IPS-20b (cell line): ENCODE data around the gene GNG2.

Experiments
- H3K27ac ChIP-seq: one replicate; pipeline ENCODE4 v1.5.1; 2013; ENCODE audit warnings: low read length
- H3K27me3 ChIP-seq: 2 replicates; pipeline ENCODE4 v1.6.1; 2013; ENCODE audit warnings: mild to moderate bottlenecking, low read length, inconsistent platforms; ENCODE audit not compliant: insufficient read depth
- H3K36me3 ChIP-seq: 2 replicates; pipeline ENCODE4 v1.6.1; 2013; ENCODE audit warnings: low read depth, mild to moderate bottlenecking, inconsistent platforms, low read length, moderate library complexity; ENCODE audit not compliant: insufficient read depth
- H3K4me1 ChIP-seq: 2 replicates; pipeline ENCODE4 v1.6.1; 2013; ENCODE audit warnings: mild to moderate bottlenecking, control low read depth, inconsistent platforms, low read length, moderate library complexity; ENCODE audit not compliant: insufficient read depth
- H3K4me3 ChIP-seq: 2 replicates; pipeline ENCODE4 v1.5.1; 2013; ENCODE audit warnings: mild to moderate bottlenecking, low read length, inconsistent platforms
- H3K9ac ChIP-seq: 2 replicates; pipeline ENCODE4 v1.6.1; 2013; ENCODE audit warnings: low read depth, mild to moderate bottlenecking, inconsistent platforms, low read length, moderate library complexity
- H3K9me3 ChIP-seq: 2 replicates; pipeline ENCODE4 v1.6.1; 2013; ENCODE audit warnings: mild to moderate bottlenecking, low read depth, low read length, inconsistent platforms; ENCODE audit not compliant: insufficient read depth

Gene GNG2

GRCh38 chr14:51860164-51860824 lies at the start of gene GNG2:
GNG2 (plus strand) TSS chr14:51860612; CDS start chr14:51950679, 90,067 bp downstream.
- H3K4me3 ChIP-seq: peak within 1 kb of the TSS; percentile 75
- H3K9ac ChIP-seq: peak within 1 kb of the TSS; percentile 78
- no peak within 1 kb of the TSS for H3K27ac ChIP-seq
- no peaks in the 10 kb centered on the region for H3K36me3 ChIP-seq
- H3K4me1 ChIP-seq: peaks cover 19% of the 10 kb centered on the region
- H3K9me3 ChIP-seq: no peaks in the 10 kb centered on the region
- H3K27me3 ChIP-seq: peaks cover 31% of the 10 kb centered on the region

GRCh38 chr14:51811706-51812105 lies 48.7 kb upstream of the GNG2 start:
- Histone ChIP-seq H3K9me3 (no peaks in the 10 kb centered on the region), H3K27me3 (no peaks in the 10 kb centered on the region), H3K27ac (no peak overlapping the region), H3K4me1 (no peaks in the 10 kb centered on the region), H3K9ac (no peak overlapping the region), H3K36me3 (no peaks in the 10 kb centered on the region), H3K4me3 (no peak overlapping the region)

- no peak overlapping the region for H3K9ac ChIP-seq
- H3K4me1 ChIP-seq: no peaks in the 10 kb centered on the region; the same call in 1 of the 2 replicates
- H3K27ac ChIP-seq: no peak overlapping the region
- no peaks in the 10 kb centered on the region for H3K9me3 ChIP-seq
- H3K36me3 ChIP-seq: no peaks in the 10 kb centered on the region
- H3K4me3 ChIP-seq: no peak overlapping the region
- no peaks in the 10 kb centered on the region for H3K27me3 ChIP-seq
Observed at GRCh38 chr14:51816031-51816430, 44.4 kb upstream of the GNG2 start.

GRCh38 chr14:51817326-51817725 lies 43.1 kb upstream of the GNG2 start:
- no peak overlapping the region for H3K9ac ChIP-seq
- no peaks in the 10 kb centered on the region for H3K9me3 ChIP-seq
- no peaks in the 10 kb centered on the region; the same call in 1 of the 2 replicates for H3K4me1 ChIP-seq
- no peak overlapping the region for H3K4me3 ChIP-seq
- H3K36me3 ChIP-seq: no peaks in the 10 kb centered on the region
- H3K27ac ChIP-seq: no peak overlapping the region
- no peaks in the 10 kb centered on the region for H3K27me3 ChIP-seq

- Histone ChIP-seq H3K9ac (no peak overlapping the region), H3K27ac (no peak overlapping the region), H3K4me1 (no peaks in the 10 kb centered on the region; the same call in 1 of the 2 replicates), H3K9me3 (no peaks in the 10 kb centered on the region), H3K36me3 (no peaks in the 10 kb centered on the region), H3K27me3 (no peaks in the 10 kb centered on the region), H3K4me3 (no peak overlapping the region)
Observed at GRCh38 chr14:51818748-51819380, 41.5 kb upstream of the GNG2 start.

GRCh38 chr14:51821822-51822221 lies 38.6 kb upstream of the GNG2 start:
- no peak overlapping the region for H3K4me3 ChIP-seq
- no peak overlapping the region for H3K27ac ChIP-seq
- no peaks in the 10 kb centered on the region; the same call in 1 of the 2 replicates for H3K4me1 ChIP-seq
- H3K36me3 ChIP-seq: no peaks in the 10 kb centered on the region
- no peaks in the 10 kb centered on the region for H3K9me3 ChIP-seq
- no peak overlapping the region for H3K9ac ChIP-seq
- no peaks in the 10 kb centered on the region for H3K27me3 ChIP-seq

GRCh38 chr14:51822499-51822898 lies 37.9 kb upstream of the GNG2 start:
- Histone ChIP-seq H3K27me3 (no peaks in the 10 kb centered on the region), H3K36me3 (no peaks in the 10 kb centered on the region), H3K4me1 (no peaks in the 10 kb centered on the region; the same call in 1 of the 2 replicates), H3K27ac (no peak overlapping the region), H3K4me3 (no peak overlapping the region), H3K9ac (no peak overlapping the region), H3K9me3 (no peaks in the 10 kb centered on the region)

- Histone ChIP-seq H3K4me1 (peaks cover 5% of the 10 kb centered on the region; the same call in 1 of the 2 replicates), H3K27me3 (no peaks in the 10 kb centered on the region), H3K9me3 (no peaks in the 10 kb centered on the region), H3K27ac (no peak overlapping the region), H3K36me3 (no peaks in the 10 kb centered on the region), H3K4me3 (no peak overlapping the region), H3K9ac (no peak overlapping the region)
Observed at GRCh38 chr14:51823706-51824105, 36.7 kb upstream of the GNG2 start.

GRCh38 chr14:51824191-51824590 lies 36.2 kb upstream of the GNG2 start:
- H3K9ac ChIP-seq: no peak overlapping the region
- H3K27ac ChIP-seq: no peak overlapping the region
- no peaks in the 10 kb centered on the region for H3K9me3 ChIP-seq
- H3K36me3 ChIP-seq: no peaks in the 10 kb centered on the region
- H3K27me3 ChIP-seq: no peaks in the 10 kb centered on the region
- peaks cover 5% of the 10 kb centered on the region; the same call in 1 of the 2 replicates for H3K4me1 ChIP-seq
- H3K4me3 ChIP-seq: no peak overlapping the region

- no peaks in the 10 kb centered on the region for H3K36me3 ChIP-seq
- H3K4me3 ChIP-seq: no peak overlapping the region
- no peak overlapping the region for H3K9ac ChIP-seq
- peaks cover 5% of the 10 kb centered on the region; the same call in 1 of the 2 replicates for H3K4me1 ChIP-seq
- H3K9me3 ChIP-seq: no peaks in the 10 kb centered on the region
- no peaks in the 10 kb centered on the region for H3K27me3 ChIP-seq
- no peak overlapping the region for H3K27ac ChIP-seq
Observed at GRCh38 chr14:51825926-51826325, 34.5 kb upstream of the GNG2 start.

- Histone ChIP-seq H3K4me3 (no peak overlapping the region), H3K9me3 (no peaks in the 10 kb centered on the region), H3K4me1 (peaks cover 5% of the 10 kb centered on the region; the same call in 1 of the 2 replicates), H3K27ac (no peak overlapping the region), H3K36me3 (no peaks in the 10 kb centered on the region), H3K9ac (no peak overlapping the region), H3K27me3 (no peaks in the 10 kb centered on the region)
Observed at GRCh38 chr14:51828017-51828797, 32.2 kb upstream of the GNG2 start.
